CD14-positive monocyte (primary cell): ENCODE data around the gene PTPRR. TPM values are rescaled to one million over a fixed set of nuclear protein-coding genes. Genes with fewer than 3 reads are reported as not detected.

Experiments used
- DNase-seq, 3 donors: peaks; one replicate each; pipeline ENCODE4 v3.0.0-alpha.2; 2011 to 2022
- H2AFZ ChIP-seq: 2 replicates; pipeline ENCODE4 v1.6.0; 2012; ENCODE audit warnings: mild to moderate bottlenecking, low read depth, low read length, inconsistent platforms; ENCODE audit not compliant: insufficient read depth, poor library complexity, severe bottlenecking
- H3K27ac ChIP-seq, 2 donors: 1 replicate in 1 of 2; 2 replicates in 1 of 2; pipeline ENCODE4 v1.5.1; 2012 to 2013; ENCODE audit warnings: low read length in 2 of 2, control low read depth in 1 of 2, inconsistent platforms in 1 of 2, low read depth in 1 of 2, mild to moderate bottlenecking in 1 of 2
- H3K27me3 ChIP-seq, 2 donors: one replicate each; pipeline versions ENCODE4 v1.6.0 to v1.6.1; 2011 to 2013; ENCODE audit warnings: low read length in 2 of 2; ENCODE audit not compliant: control insufficient read depth in 2 of 2, insufficient read depth in 2 of 2
- H3K36me3 ChIP-seq, 2 donors: replicated peaks in 1 of 2; 1 replicate in 1 of 2; 2 replicates in 1 of 2; pipeline versions ENCODE4 v1.5.1 to v1.6.1; 2012 to 2013; ENCODE audit warnings: low read length in 2 of 2, control low read depth in 1 of 2, inconsistent platforms in 1 of 2, mild to moderate bottlenecking in 1 of 2; ENCODE audit not compliant: insufficient read depth in 2 of 2, control insufficient read depth in 1 of 2
- H3K4me1 ChIP-seq, 2 donors: 1 replicate in 1 of 2; 2 replicates in 1 of 2; pipeline versions ENCODE4 v1.5.1 to v1.6.1; 2012 to 2013; ENCODE audit warnings: low read length in 2 of 2, control low read depth in 1 of 2, inconsistent platforms in 1 of 2, mild to moderate bottlenecking in 1 of 2, moderate library complexity in 1 of 2; ENCODE audit not compliant: insufficient read depth in 2 of 2, control insufficient read depth in 1 of 2
- H3K4me2 ChIP-seq: replicated peaks from 2 replicates; pipeline ENCODE3; 2012; ENCODE audit warnings: low read length, moderate library complexity, mild to moderate bottlenecking; ENCODE audit not compliant: poor library complexity, severe bottlenecking; ENCODE audit errors: extremely low read depth
- H3K4me3 ChIP-seq, 3 experiments: fragments of 200-600 bp in 1 of 3; sonication (generic) in 1 of 3; replicated peaks in 1 of 3; 1 replicate in 2 of 3; 2 replicates in 1 of 3; pipeline ENCODE4 v1.5.1; 2011 to 2013; ENCODE audit warnings: low read length in 3 of 3, mild to moderate bottlenecking in 3 of 3, control low read depth in 2 of 3, low read depth in 2 of 3, inconsistent platforms in 1 of 3, moderate library complexity in 1 of 3
- H3K79me2 ChIP-seq: 2 replicates; pipeline ENCODE4 v1.6.0; 2012; ENCODE audit warnings: mild to moderate bottlenecking, control low read depth, inconsistent platforms, low read length, moderate library complexity; ENCODE audit not compliant: insufficient read depth
- H3K9ac ChIP-seq: 2 replicates; pipeline ENCODE4 v1.6.0; 2017; ENCODE audit warnings: low read length, mild to moderate bottlenecking; ENCODE audit not compliant: insufficient read depth, poor library complexity, severe bottlenecking
- H3K9me3 ChIP-seq, 2 donors: replicated peaks in 1 of 2; 1 replicate in 1 of 2; 2 replicates in 1 of 2; pipeline versions ENCODE4 v1.5.1 to v1.6.1; 2012 to 2013; ENCODE audit warnings: low read length in 2 of 2, control low read depth in 1 of 2; ENCODE audit not compliant: control insufficient read depth in 1 of 2, insufficient read depth in 1 of 2
- H4K20me1 ChIP-seq: 2 replicates; pipeline ENCODE4 v1.6.0; 2012; ENCODE audit warnings: mild to moderate bottlenecking, low read length, control low read depth, moderate library complexity; ENCODE audit not compliant: insufficient read depth
- H3K27ac Mint-ChIP-seq, 7 donors: one replicate each; pipeline ENCODE4 v1.8.0; 2020; ENCODE audit warnings: mild to moderate bottlenecking in 7 of 7, mixed read lengths in 7 of 7, moderate library complexity in 6 of 7, inconsistent platforms in 2 of 7
- H3K27me3 Mint-ChIP-seq, 3 donors: one replicate each; pipeline ENCODE4 v1.8.0; 2021 to 2022; ENCODE audit warnings: low read depth in 3 of 3, mild to moderate bottlenecking in 3 of 3, mixed read lengths in 3 of 3, moderate library complexity in 3 of 3, inconsistent platforms in 1 of 3
- H3K36me3 Mint-ChIP-seq, 2 donors: one replicate each; pipeline ENCODE4 v1.8.0; 2020; ENCODE audit warnings: mixed read lengths in 2 of 2, inconsistent platforms in 1 of 2, mild to moderate bottlenecking in 1 of 2
- H3K4me1 Mint-ChIP-seq: one replicate; pipeline ENCODE4 v1.8.0; 2020; ENCODE audit warnings: mild to moderate bottlenecking, mixed read lengths
- H3K4me3 Mint-ChIP-seq, 2 donors: one replicate each; pipeline ENCODE4 v1.8.0; 2020; ENCODE audit warnings: mild to moderate bottlenecking in 2 of 2, mixed read lengths in 2 of 2, moderate library complexity in 1 of 2
- H3K9me3 Mint-ChIP-seq, 7 donors: one replicate each; pipeline ENCODE4 v1.8.0; 2020 to 2022; ENCODE audit warnings: mixed read lengths in 7 of 7, mild to moderate bottlenecking in 6 of 7, moderate library complexity in 6 of 7, inconsistent platforms in 2 of 7
- WGBS: methylation state at CpG from one replicate; pipeline ENCODE4 v1.1.5; 2013; ENCODE audit warnings: missing lambda C conversion rate; ENCODE audit not compliant: insufficient coverage; 5-methylcytosine and 5-hydroxymethylcytosine counted together
- intact Hi-C, 2 donors: fragments of 100-400 bp; cut with micrococcal nuclease; formaldehyde crosslinking; loops; one replicate each; pipeline versions ENCODE4 v1.15.0 to v1.15.1; 2023
- polyA plus RNA-seq, 3 donors: library from polyadenylated mRNA; depleted of rRNA in 1 of 3; unstranded in 2 of 3; stranded (reverse) in 1 of 3; fragments of 300-500 nt in 2 of 3; fragments of >200 nt in 1 of 3; fragmentation: Illumina TruSeq in 2 of 3; gene quantifications; 1 replicate in 2 of 3; 2 replicates in 1 of 3; pipeline ENCODE4 v1.2.3, GENCODE V29; 2012 to 2021
- TF ChIP-seq, protein P1 (sequence below): fragments of 200-600 bp; IDR thresholded peaks from one replicate; pipeline ENCODE4 v1.8.0; 2022; ENCODE audit warnings: antibody characterized with exemption, mild to moderate bottlenecking

The PTPRR gene
- polyA plus RNA-seq, 3 donors, result not detected

DNA sequence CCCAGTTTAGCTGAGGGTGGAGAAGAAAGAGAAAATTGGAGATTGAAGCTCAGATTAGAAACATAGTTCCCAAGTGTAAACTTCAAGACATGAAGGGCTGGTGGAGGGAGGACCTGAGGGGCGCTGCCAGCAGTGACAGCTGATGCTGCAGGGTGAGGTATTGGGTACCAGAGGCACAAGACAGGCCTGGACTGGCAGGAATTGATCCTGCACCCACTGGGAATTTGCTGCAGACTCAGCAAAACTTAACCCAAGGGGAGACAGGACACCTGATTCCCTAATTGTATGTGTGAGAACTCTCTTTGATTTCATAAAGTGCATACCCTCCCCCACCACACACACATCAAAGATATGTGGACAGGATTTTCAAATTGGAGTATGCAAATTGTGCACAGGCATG is 11.6 kb downstream of the PTPRR start:
- TF ChIP-seq, protein P1, sequence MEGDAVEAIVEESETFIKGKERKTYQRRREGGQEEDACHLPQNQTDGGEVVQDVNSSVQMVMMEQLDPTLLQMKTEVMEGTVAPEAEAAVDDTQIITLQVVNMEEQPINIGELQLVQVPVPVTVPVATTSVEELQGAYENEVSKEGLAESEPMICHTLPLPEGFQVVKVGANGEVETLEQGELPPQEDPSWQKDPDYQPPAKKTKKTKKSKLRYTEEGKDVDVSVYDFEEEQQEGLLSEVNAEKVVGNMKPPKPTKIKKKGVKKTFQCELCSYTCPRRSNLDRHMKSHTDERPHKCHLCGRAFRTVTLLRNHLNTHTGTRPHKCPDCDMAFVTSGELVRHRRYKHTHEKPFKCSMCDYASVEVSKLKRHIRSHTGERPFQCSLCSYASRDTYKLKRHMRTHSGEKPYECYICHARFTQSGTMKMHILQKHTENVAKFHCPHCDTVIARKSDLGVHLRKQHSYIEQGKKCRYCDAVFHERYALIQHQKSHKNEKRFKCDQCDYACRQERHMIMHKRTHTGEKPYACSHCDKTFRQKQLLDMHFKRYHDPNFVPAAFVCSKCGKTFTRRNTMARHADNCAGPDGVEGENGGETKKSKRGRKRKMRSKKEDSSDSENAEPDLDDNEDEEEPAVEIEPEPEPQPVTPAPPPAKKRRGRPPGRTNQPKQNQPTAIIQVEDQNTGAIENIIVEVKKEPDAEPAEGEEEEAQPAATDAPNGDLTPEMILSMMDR, result no peak
- no peak overlapping the region for H3K4me3 Mint-ChIP-seq
- no peak overlapping the region for H3K27ac Mint-ChIP-seq

DNA sequence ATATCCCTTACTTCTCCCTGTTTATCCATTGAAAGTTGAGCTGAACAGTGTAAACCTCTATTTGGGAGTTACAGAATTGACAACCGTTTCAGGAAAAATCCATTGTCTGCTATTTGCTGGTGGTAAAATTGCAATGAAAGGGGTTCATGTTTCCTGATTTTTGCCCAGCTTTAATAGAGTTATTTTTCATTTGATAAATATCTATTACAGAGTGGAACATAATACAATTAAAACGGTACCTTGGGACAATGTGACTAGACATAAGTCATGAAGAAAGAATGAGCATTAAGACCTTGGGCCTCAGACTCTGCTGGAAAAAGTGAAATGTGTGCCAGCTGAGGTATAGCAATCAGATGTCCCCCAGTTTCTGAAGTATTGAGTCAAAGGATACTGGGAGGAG is 13.1 kb downstream of the PTPRR start:
- H3K27me3 Mint-ChIP-seq, result no peaks in the 10 kb centered on the region
- Histone ChIP-seq H3K4me2 (no peak overlapping the region), H3K4me3 (no peak overlapping the region), H3K27me3 (no peaks in the 10 kb centered on the region), H3K79me2 (no peaks in the 10 kb centered on the region), H4K20me1 (no peaks in the 10 kb centered on the region), H2AFZ (no peak overlapping the region), H3K9me3 (no peaks in the 10 kb centered on the region), H3K27ac (no peak overlapping the region), H3K4me1 (no peaks in the 10 kb centered on the region), H3K9ac (no peak overlapping the region), H3K36me3 (no peaks in the 10 kb centered on the region)
- H3K9me3 Mint-ChIP-seq, result peaks cover 0 to 6% (median 0%) of the 10 kb centered on the region in 7 donors
- H3K4me1 Mint-ChIP-seq, result no peaks in the 10 kb centered on the region
- no peak for DNase-seq
- no peak overlapping the region for H3K4me3 Mint-ChIP-seq
- no peak overlapping the region for H3K27ac Mint-ChIP-seq
- WGBS, result no CpG with 5 or more reads among the region's 2 CpGs
- H3K36me3 Mint-ChIP-seq, result no peaks in the 10 kb centered on the region
- TF ChIP-seq, protein P1, result no peak
- intact Hi-C loops, result no loop called here

More for the DNA sequence above, 11.6 kb downstream of the PTPRR start:
- Histone ChIP-seq H3K4me2 (no peak overlapping the region), H3K9ac (no peak overlapping the region), H3K4me3 (no peak overlapping the region), H3K27me3 (no peaks in the 10 kb centered on the region), H3K9me3 (no peaks in the 10 kb centered on the region), H3K79me2 (no peaks in the 10 kb centered on the region), H3K4me1 (no peaks in the 10 kb centered on the region), H3K27ac (no peak overlapping the region), H2AFZ (no peak overlapping the region), H4K20me1 (no peaks in the 10 kb centered on the region), H3K36me3 (no peaks in the 10 kb centered on the region)
- Mint-ChIP-seq H3K9me3 (peaks cover 0 to 6% (median 0%) of the 10 kb centered on the region in 7 donors), H3K27me3 (no peaks in the 10 kb centered on the region), H3K36me3 (no peaks in the 10 kb centered on the region), H3K4me1 (no peaks in the 10 kb centered on the region)
- intact Hi-C loops, result no loop called here
- 60% methylated on average over 1 of the region's 1 CpG for WGBS
- no peak for DNase-seq
